Left forelimb (tissue), 1 donor: ENCODE measurements around the gene TBCK.

ENCODE experiments used
- DNase-seq: peaks from one replicate; pipeline ENCODE4 v3.0.0-alpha.2; 2018; ENCODE audit warnings: low spot score

The TBCK gene

GRCh38 chr4:106286611-106287010 is 29.4 kb downstream of the TBCK start:
- no peak for DNase-seq

- DNase-seq: no peak
Observed at GRCh38 chr4:106284227-106284626, 31.8 kb downstream of the TBCK start.

DNA sequence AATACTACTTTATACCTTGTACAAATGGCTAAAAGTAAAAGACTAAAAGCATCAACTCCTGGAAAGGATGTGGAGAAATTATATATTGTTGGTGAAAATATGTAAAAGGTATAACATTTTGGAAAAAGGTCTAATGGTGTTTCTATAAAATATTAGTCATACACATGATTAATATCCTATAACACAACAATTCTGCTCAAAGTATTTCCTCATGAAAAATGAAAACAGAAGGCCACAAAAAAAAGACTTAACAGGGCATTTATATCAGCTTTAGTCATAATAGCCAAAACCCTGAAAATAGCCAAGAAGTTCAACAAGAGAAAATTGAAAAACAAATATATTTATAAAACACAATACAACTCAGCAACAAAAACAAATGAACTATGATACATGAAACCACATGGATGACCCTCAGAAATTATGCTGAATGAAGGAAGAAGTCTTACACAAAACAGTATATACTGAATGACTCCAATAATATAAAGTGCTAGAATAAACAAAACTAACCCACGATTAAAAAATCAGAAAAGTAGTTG is 38.8 kb downstream of the TBCK start:
- no peak for DNase-seq

DNA sequence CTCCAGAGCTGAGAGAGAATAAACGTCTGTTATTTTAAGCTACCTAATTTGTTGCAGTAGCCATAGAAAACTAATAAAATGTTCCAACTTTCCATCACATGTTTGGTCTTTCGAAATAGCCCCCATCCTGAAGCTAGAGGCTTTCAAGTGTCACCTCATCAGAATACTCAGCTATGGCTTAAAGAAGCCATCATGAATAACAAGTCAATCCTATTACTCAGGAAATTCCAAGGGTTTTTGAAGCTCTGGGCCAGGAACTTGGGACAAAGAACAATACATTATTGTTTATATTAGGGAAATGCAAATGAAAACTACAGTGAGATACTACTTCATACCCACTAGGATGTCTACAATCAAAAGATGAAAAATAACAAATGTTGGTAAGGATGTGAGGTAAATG is 42.2 kb downstream of the TBCK start:
- no peak for DNase-seq

DNA sequence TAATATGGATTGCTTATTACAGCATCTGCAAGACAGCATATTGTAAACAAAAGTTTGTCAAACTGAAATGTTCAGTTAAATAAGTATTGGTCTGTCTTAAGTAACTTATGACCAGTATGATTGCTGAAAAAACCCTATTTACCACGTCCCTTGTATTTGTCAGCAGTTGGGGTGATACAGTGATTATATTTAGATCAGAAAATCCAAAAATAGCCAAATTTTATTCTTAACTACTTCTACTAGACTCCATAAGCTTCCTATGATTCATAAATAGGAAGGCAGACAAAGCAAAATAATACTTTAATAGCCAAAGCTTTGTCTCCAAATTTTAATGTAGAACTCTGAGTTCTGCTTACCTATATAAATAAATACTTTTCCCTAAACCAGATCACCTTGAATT is 45.3 kb downstream of the TBCK start:
- DNase-seq: no peak

- DNase-seq: no peak
Observed at GRCh38 chr4:106269711-106270110, 46.3 kb downstream of the TBCK start.

- DNase-seq: no peak
Observed at GRCh38 chr4:106268786-106269185, 47.2 kb downstream of the TBCK start.

DNA sequence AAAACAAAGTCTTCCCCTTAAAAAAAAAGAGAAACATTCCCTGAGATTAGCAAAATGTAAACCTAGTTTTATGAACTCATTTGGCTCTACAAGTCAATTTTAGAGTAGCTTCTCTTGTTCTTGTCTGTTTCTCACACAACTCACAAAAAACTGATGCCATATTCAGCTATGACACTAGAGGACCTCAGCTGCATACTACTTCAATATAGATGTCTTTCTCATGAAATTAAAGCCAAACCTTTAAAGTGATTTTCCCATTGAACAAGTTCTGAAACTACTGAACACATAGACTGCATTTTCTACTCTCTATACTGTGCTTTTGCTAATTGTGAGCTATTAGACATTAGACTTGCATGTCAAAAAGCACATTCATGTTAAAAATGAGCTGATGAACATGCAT is 49.8 kb downstream of the TBCK start:
- no peak for DNase-seq

DNA sequence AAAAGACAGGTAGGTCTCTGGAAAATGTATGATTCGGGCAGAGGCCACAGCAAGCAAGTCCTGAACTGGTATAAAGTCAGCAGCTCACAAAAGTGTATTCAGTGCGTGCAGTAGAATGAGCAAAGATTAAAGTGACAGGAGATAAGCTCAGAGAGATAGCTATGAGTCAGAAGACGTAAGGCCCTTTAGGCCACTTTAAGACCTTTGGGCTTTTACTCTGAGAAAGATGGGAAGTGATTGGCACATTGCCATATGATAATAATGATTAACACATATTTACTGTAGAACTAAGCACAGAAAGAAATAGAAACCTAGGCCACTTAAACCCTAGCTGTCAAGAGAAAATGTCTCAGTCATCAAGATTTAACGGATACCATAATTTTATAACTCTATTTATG is 51.7 kb downstream of the TBCK start:
- no peak for DNase-seq

GRCh38 chr4:106263594-106264330 is 52.2 kb downstream of the TBCK start:
- DNase-seq: no peak

DNA sequence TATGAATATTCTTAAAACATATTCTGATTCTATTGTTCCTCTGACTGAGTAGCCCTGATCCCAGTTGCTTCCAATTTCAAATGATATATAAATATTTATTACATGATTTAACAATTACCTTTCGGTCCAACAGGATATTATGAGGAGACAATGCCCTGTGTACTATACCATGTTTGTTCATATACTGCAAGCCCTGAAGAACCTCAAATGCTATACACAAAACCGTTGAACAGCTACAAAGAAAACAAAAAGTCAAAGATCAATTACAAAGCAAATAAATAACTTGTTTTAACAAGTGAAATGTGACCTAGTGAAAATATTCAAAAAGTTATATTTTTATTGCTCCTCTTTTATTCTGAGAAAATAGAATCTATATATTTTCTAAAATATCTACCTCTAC is 54.0 kb downstream of the TBCK start:
- DNase-seq: no peak

DNA sequence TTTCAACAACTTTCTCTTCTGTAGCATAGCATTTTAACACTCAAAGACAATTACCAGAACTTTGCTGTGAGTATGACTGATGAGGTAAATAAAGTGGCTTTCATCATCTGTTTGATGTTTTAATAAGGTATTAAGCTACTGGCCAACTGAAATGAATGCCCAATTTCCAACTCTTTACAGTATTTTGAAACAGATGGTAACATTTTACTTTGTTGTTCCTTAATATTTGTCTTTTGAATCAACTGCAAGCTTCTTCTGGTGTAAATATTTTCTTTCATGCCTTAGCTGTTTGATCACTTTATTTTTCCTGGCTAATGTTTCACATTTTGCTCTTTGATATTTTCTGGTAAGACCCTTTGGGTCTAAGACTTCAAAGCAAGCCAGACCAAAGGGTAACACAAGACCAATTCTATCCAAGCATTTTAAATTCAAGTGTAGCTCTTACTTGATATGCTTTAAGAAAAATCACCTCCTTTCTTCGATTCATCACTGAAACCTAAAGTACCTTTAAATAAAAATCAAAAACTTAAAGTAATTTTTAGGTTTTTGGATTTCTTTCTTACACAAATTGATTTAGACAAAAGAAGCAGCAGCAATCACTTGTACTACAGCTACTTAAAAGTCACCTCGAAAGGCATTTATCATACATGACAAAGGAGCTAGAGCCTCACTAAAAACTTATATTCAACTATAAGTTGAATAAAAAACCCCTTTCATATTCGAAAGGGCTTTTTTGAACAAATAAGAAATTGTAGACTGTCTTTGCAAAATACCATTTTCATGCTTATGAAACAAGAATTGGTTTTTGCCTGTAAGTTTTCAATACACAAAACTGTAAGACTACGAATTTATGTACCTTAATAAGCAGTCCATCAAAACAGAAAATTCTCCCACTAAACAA is 57.6 kb downstream of the TBCK start:
- no peak for DNase-seq

DNA sequence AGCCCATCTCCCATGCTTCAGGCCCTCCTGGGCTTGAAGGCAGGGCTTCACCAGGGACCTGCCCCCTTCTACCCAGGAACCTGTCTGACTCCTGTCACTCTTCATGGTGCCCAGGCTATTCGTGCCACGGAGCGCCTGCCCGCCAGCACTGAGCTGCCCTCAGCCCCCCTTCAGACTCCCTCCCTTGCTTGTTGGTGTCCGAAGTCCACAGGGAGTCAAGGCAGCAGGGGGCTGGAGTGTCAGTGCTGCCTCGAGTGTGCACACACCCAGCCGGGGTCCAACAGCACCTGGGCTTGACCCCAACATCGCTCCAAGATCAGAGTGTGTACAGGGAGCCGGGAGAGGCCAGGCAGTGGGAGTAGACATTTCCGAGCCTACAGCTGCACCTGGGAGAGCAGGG is 59.8 kb downstream of the TBCK start:
- DNase-seq: no peak

GRCh38 chr4:106255195-106255594 is 60.8 kb downstream of the TBCK start:
- no peak for DNase-seq

GRCh38 chr4:106253364-106254129 is 62.5 kb downstream of the TBCK start:
- DNase-seq: no peak

- DNase-seq: no peak
Observed at GRCh38 chr4:106247600-106247999, 68.4 kb downstream of the TBCK start.

GRCh38 chr4:106246441-106246840 is 69.6 kb downstream of the TBCK start:
- no peak for DNase-seq

- DNase-seq: no peak
Observed at GRCh38 chr4:106245176-106245575, 70.8 kb downstream of the TBCK start.

GRCh38 chr4:106240699-106241098 is 75.3 kb downstream of the TBCK start:
- no peak for DNase-seq

DNA sequence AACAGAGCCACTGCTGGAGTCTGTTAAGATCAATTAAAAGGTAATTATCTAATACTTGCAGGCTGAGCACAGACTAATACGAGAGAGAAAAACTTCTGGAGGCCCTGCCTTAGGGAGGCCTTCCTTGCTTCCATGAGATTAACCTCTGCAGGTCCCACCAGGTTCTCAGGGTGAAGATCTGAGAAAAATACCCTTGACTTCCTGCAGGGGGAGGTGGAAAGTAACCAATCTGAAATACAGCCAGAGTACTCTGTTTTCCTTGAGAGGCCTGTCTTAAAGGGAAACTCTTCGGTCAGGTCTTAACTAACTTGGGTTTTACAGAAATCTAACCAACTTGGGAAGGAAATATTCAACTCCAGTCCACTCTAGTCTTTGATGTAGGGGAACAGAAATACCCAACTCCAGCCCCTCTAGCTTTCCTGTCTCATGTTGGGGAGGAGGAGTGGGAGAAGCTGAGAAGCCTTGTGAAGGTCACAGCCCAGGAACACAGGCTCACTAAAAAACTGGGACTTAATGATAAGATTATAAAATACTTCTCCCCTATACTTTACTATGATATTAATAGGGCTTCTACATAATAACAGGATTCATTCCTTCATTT is 77.1 kb downstream of the TBCK start:
- DNase-seq: no peak

DNA sequence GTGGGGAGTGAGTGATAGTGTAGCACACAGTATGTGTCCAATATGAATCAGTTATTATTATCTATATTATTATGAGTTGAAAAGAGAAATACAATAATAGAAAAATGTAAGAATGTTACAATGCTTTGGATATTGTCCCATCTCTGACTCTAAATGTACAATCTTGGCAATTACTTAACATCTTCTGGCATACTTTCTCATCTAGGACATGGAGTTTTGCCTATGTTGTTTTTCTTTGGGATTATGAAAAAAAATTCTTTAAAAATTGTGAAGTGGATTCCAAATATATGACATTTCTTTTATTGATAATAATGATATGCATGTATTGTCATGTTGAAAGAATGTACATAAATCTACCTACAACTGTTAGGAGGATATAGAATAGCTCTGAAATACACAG is 84.1 kb downstream of the TBCK start:
- DNase-seq: no peak

DNA sequence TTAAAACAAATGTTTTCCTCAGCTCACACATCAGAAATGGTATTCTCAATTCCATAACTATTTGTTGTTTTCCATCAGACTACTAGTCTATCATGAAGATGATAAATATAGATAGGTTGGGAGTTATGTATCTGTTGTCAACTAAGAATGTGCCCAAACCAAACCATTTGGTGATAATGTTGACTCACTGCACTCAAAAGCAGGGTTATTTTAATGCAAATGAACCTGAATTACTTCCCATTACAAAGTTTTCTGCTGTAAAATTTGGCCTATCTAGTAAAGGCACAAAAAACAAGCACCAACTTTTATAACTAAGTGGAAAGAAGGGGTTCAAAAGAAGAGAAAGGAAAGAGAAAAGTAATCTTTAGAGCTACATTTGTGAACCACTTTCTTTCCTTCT is 93.5 kb downstream of the TBCK start:
- DNase-seq: no peak
